Heart left ventricle (tissue), 13 donors: ENCODE measurements around the gene ANKRD45.
"Not testable (repeated sequence)": the region's sequence is repeated elsewhere in the genome, so short reads cannot be mapped to it uniquely, and the experiment has no call there.

ENCODE experiments used
- POLR2A ChIP-seq, 2 donors: fragments of 450-650 bp; IDR thresholded peaks; one replicate each; pipeline ENCODE4 v1.6.1; 2017; ENCODE audit warnings: antibody characterized with exemption in 2 of 2, mild to moderate bottlenecking in 2 of 2, moderate library complexity in 2 of 2
- TF ChIP-seq, protein P1 (sequence below), 12 donors: fragments of 200-600 bp; sonication (generic) in 4 of 12; IDR thresholded peaks; one replicate each; pipeline versions ENCODE4 v1.5.0 to v1.8.0; 2018 to 2022; ENCODE audit warnings: antibody characterized with exemption in 12 of 12, mild to moderate bottlenecking in 5 of 12
- donor health status: ischemic (EF 13 %, LVEDD 7.1; RV severe dilation, severe dysfunction).
- donor health status: DM: no; HTN: yes; CAD: no.
- donor health status: DM: no; HTN: no; CAD: no.
- donor health status: ischemic (EF 25% LVEDD 6.9; RV normal size, moderate dysfunction).
- donor health status: ischemic (EF 25% LVEDD 5.7; RV mildly dilated, moderate dysfunction).
- donor health status: ischemic (EF 35%, LVEDD 5.7; RV mildly dilated, moderate dysfunction).
- donor health status: nonischemic (EF 11% LVEDD 7.7; RV severe dilation, severe dysfunction).
- donor health status: DM: yes; HTN: yes; CAD: no.
- donor health status: PGD.
- donor health status: ischemic (EF 29% LVEDD 5.4; RV normal size, mild dysfunction).
- donor health status: nonischemic (EF 23%, LVEDD 6.1; RV moderate dilation, normal function).

DNA sequence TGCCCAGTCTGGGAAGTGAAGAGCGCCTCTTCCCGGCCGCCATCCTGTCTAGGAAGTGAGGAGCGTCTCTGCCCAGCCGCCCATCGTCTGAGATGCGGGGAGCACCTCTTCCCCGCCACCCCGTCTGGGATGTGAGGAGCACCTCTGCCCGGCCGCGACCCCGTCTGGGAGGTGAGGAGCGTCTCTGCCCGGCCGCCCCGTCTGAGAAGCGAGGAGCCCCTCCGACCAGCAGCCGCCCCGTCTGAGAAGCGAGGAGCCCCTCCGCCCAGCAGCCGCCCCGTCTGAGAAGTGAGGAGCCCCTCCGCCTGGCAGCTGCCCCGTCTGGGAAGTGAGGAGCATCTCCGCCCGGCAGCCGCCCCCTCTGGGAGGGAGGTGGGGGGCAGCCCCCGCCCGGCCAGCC is 56.6 kb downstream of the ANKRD45 start:
- not testable (repeated sequence) for TF ChIP-seq POLR2A (IDR thresholded peaks at IDR 0.05)
- TF ChIP-seq, protein P1, sequence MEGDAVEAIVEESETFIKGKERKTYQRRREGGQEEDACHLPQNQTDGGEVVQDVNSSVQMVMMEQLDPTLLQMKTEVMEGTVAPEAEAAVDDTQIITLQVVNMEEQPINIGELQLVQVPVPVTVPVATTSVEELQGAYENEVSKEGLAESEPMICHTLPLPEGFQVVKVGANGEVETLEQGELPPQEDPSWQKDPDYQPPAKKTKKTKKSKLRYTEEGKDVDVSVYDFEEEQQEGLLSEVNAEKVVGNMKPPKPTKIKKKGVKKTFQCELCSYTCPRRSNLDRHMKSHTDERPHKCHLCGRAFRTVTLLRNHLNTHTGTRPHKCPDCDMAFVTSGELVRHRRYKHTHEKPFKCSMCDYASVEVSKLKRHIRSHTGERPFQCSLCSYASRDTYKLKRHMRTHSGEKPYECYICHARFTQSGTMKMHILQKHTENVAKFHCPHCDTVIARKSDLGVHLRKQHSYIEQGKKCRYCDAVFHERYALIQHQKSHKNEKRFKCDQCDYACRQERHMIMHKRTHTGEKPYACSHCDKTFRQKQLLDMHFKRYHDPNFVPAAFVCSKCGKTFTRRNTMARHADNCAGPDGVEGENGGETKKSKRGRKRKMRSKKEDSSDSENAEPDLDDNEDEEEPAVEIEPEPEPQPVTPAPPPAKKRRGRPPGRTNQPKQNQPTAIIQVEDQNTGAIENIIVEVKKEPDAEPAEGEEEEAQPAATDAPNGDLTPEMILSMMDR (IDR thresholded peaks at IDR 0.05): not testable (repeated sequence)
